ENCODE data around the gene PLPP4. TPM values are rescaled to one million over a fixed set of nuclear protein-coding genes. Genes with fewer than 3 reads are reported as not detected.

The PLPP4 gene
- 5.3 and 9.4 TPM in 2 replicates for total RNA-seq

DNA sequence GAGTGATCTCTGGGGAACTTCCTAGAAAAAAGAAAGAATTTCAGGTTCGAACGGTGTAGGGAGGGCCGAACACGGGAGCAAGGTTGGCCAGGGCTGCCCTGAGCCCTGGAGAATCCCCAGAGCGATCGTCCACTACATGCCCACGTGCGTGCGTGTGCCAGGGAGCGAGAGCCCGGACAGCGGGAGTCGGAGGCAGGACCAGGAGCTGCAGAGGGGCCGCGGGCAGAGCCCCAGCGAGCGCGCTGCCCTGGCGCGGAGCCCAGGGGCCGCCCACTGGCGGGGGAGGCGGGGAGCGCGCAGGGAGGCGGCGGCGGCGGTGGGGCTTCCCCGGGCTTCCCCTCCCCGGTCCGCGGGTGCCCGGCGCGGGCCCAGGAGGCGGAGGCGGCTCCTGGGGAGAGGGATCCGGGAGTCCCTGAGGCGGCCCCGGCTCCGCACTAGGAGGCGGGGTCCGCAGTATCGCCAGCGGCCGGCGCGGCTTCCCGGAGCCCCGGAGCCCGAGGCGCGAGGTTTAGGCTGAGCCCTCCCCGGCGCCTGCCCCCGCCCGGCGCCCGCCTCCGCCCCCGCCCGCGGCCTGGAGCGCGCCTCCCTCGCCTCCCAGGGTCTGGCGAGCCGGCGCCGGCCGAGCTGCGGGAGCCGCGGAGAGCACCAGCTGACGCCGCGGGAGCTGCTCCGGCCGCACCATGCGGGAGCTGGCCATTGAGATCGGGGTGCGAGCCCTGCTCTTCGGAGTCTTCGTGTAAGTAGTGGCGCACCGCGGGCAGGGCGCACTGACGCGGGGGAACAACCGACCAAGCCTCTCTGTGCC, at the start of gene PLPP4:
Gene PLPP4, plus strand, starts transcription at position 602 of the 805 bp plus-strand sequence. Its CDS starts 79 bp downstream, at position 681.
- peak within 1 kb of the TSS; percentile 76 for H3K4me3 ChIP-seq (ENCODE audit: low read depth, low read length)
- no peaks in the 10 kb centered on the region for H3K36me3 ChIP-seq (ENCODE audit: control insufficient read depth, insufficient read depth, low read length)
- TF ChIP-seq, protein P1, sequence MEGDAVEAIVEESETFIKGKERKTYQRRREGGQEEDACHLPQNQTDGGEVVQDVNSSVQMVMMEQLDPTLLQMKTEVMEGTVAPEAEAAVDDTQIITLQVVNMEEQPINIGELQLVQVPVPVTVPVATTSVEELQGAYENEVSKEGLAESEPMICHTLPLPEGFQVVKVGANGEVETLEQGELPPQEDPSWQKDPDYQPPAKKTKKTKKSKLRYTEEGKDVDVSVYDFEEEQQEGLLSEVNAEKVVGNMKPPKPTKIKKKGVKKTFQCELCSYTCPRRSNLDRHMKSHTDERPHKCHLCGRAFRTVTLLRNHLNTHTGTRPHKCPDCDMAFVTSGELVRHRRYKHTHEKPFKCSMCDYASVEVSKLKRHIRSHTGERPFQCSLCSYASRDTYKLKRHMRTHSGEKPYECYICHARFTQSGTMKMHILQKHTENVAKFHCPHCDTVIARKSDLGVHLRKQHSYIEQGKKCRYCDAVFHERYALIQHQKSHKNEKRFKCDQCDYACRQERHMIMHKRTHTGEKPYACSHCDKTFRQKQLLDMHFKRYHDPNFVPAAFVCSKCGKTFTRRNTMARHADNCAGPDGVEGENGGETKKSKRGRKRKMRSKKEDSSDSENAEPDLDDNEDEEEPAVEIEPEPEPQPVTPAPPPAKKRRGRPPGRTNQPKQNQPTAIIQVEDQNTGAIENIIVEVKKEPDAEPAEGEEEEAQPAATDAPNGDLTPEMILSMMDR (IDR thresholded peaks at IDR 0.05; ENCODE audit: insufficient read depth, low read length, poor library complexity, severe bottlenecking) = no peak
- no peaks in the 10 kb centered on the region for H3K27me3 ChIP-seq (ENCODE audit: control insufficient read depth, insufficient read depth, low read length)
- no peak for DNase-seq (ENCODE audit: low read depth)

DNA sequence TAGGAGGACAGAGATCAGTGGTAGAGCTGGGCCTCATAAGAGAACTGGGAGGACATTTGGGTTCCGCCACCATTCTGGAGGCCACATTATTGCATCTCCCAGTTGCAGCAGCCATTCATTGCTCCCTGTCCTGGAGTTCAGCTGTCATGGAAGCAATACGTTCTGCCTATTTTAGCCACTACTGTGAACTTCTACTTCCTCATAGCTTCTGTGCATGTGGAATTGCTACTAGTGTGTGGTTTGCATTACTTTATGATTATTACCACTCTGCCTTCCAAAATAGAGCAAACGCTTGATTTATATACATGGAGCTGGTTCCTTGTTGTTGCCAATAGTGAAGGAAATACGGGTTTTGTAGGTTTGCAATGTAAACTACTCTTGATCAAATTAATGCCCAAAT, 47.2 kb upstream of the PLPP4 start:
- TF ChIP-seq, protein P1 (IDR thresholded peaks at IDR 0.05; ENCODE audit: insufficient read depth, low read length, poor library complexity, severe bottlenecking) = no peak
- no peak for DNase-seq (ENCODE audit: low read depth)
- H3K36me3 ChIP-seq (ENCODE audit: control insufficient read depth, insufficient read depth, low read length) = no peaks in the 10 kb centered on the region
- no peak overlapping the region for H3K4me3 ChIP-seq (ENCODE audit: low read depth, low read length)
- no peaks in the 10 kb centered on the region for H3K27me3 ChIP-seq (ENCODE audit: control insufficient read depth, insufficient read depth, low read length)

DNA sequence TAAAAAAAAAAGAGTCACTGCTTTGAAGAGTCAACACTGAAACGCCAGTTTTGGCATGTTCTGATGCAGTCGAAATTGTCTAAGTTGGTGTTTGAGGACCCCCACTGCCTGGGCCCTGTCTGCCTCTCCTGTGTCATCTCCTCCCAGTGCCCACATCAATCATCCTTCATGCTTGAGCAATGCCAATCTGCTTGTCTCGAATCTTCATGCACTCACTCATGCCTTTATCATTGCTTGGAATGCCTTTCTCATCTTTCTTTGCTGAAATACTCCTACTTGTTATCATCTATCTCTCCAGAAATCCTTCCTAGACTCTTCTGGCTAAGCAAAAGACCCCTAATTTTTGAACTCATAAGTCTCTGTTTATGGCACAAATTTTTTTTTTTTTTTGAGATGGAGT, 42.1 kb upstream of the PLPP4 start:
- H3K27me3 ChIP-seq (ENCODE audit: control insufficient read depth, insufficient read depth, low read length) = no peaks in the 10 kb centered on the region
- DNase-seq (ENCODE audit: low read depth) = no peak
- no peaks in the 10 kb centered on the region for H3K36me3 ChIP-seq (ENCODE audit: control insufficient read depth, insufficient read depth, low read length)
- no peak overlapping the region for H3K4me3 ChIP-seq (ENCODE audit: low read depth, low read length)
- TF ChIP-seq, protein P1 (IDR thresholded peaks at IDR 0.05; ENCODE audit: insufficient read depth, low read length, poor library complexity, severe bottlenecking) = no peak

DNA sequence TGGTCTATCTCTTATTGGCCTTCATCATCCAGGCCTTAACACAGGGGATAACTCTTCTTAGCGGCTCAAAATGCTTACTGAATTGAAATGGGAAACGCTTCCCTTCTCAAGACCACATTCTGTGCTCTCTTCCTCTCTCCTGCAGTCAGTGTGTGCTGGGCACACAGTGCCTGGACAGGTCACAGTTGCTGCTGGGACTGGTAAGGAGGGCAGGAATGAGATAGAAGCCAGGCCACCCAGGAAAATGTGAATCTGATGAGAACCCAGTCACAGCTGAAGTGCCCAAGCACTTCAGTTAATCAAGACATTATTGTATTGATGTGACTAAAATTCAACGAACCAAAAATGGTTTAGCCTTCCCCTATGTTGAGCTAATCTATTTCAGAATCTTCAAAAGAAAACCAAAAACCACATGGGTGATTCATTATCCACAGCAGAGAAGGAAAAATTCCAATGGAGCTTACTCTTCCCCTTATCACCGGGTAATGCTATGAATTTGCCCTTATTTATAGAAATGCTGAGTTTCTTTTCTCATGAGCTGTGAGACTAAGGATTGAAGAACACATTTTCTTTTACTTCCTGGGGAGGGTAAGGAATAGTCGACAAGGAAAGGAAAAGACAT, 41.2 kb upstream of the PLPP4 start:
- Histone ChIP-seq H3K4me3 (ENCODE audit: low read depth, low read length) (no peak overlapping the region), H3K36me3 (ENCODE audit: control insufficient read depth, insufficient read depth, low read length) (no peaks in the 10 kb centered on the region), H3K27me3 (ENCODE audit: control insufficient read depth, insufficient read depth, low read length) (no peaks in the 10 kb centered on the region)
- TF ChIP-seq, protein P1 (IDR thresholded peaks at IDR 0.05; ENCODE audit: insufficient read depth, low read length, poor library complexity, severe bottlenecking) = no peak
- DNase-seq (ENCODE audit: low read depth) = peak; percentile 90

DNA sequence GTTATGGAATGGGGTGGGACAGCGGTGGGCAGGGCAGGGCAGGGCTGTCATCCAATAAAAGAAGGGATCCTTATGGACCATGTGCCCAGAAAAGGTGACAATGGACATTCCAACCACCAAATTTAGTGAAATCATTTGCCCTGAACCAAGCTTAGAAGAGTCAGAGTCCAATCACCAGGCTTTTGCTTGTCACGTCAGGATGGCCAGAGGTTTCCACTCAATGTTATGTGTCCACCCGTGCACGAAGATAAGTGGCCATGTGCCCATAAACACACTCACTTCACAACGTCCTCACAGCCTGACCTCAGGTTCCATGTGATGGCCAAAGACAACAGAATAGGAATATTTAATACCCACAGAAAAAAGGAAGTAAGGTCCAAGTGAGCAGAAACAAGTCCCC, 36.6 kb upstream of the PLPP4 start:
- Histone ChIP-seq H3K4me3 (ENCODE audit: low read depth, low read length) (no peak overlapping the region), H3K36me3 (ENCODE audit: control insufficient read depth, insufficient read depth, low read length) (no peaks in the 10 kb centered on the region), H3K27me3 (ENCODE audit: control insufficient read depth, insufficient read depth, low read length) (no peaks in the 10 kb centered on the region)
- TF ChIP-seq, protein P1 (IDR thresholded peaks at IDR 0.05; ENCODE audit: insufficient read depth, low read length, poor library complexity, severe bottlenecking) = no peak
- no peak for DNase-seq (ENCODE audit: low read depth)

Data from kidney epithelial cell (primary cell).